Activated T-cell treated with anti-CD3 and anti-CD28 coated beads for 24 hours (primary cell): ENCODE data around the gene MTA1.

ENCODE experiments used
- DNase-seq: peaks from one replicate; pipeline ENCODE4 v3.0.0-alpha.2; 2020; ENCODE audit warnings: low read depth

The MTA1 gene

DNA sequence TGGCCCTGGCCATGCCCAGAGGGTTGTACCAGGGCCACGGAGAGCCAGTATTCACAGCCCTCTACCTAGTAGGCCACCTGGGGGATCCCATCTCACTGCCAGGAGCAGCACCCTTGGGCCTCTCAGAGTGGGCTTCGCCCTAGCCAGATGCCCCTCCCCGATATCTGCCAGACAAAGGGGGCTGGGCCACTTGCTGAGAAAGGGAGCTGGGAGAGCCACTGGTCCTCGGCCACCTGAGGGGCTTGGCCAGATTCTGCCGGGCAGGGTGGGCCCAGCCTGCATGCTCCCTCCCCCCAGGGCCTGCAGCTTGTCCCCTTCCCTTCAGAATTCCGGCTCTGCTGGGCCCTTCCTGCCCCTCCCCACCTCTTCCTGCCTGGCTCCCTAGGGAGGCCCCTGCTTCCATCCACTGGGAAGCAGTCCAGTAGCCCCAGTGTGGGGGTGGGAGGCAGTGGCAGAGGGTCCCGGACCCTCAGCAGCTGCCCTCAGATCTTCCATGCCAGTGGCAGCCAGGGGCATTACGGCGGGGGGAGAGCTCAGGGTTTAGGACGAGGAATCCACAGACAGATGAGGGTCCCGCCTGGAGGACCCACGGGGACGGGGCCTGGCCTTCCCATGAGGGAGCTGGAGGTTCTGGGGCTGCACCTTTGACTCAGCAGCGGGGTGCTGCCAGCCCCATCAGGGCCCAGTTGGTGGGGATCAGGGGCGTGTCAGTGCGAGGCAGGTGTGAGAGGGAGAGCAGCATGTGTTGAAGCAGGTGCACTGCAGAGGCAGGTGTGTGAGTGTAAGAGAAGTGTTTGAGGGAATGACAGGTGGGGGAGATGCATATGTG, 57.4 kb downstream of the MTA1 start:
- no peak for DNase-seq

GRCh38 chr14:105477660-105478397, 58.2 kb downstream of the MTA1 start:
- DNase-seq = no peak

GRCh38 chr14:105478398-105479251, 59.0 kb downstream of the MTA1 start:
- no peak for DNase-seq

DNA sequence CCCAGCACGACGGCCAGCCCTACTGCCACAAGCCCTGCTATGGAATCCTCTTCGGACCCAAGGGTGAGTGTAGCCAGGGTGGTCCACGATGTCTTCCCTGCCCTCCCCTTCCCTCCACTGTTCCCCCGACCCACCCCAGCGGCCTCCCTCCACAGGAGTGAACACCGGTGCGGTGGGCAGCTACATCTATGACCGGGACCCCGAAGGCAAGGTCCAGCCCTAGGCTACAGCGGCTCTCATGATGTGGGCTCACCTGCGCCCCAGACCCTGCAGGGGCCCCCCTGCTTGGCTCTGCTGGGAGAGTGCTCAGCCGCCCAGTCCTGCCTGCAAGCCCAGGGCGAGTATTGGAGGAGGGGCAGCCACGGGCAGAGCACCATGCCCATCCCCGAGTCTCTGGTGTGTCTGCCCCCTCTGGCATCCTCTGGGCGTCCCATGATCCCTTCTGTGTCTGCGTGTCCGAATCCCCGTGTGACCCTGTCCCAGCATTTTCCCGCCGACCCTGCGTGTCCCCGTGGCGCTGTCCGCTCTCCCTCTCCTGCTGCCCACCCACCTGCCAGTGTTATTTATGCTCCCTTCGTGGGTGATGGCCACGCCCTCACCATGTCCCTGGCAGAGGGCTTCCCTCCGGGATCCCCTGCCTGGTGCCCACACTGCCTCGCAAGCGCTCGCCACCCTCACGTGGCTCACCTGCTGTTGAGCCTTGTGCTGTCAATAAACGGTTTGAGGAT, 60.0 kb downstream of the MTA1 start:
- DNase-seq = no peak

- DNase-seq = no peak
These were observed 60.6 kb downstream of the MTA1 start for GRCh38 chr14:105480199-105480746.

DNA sequence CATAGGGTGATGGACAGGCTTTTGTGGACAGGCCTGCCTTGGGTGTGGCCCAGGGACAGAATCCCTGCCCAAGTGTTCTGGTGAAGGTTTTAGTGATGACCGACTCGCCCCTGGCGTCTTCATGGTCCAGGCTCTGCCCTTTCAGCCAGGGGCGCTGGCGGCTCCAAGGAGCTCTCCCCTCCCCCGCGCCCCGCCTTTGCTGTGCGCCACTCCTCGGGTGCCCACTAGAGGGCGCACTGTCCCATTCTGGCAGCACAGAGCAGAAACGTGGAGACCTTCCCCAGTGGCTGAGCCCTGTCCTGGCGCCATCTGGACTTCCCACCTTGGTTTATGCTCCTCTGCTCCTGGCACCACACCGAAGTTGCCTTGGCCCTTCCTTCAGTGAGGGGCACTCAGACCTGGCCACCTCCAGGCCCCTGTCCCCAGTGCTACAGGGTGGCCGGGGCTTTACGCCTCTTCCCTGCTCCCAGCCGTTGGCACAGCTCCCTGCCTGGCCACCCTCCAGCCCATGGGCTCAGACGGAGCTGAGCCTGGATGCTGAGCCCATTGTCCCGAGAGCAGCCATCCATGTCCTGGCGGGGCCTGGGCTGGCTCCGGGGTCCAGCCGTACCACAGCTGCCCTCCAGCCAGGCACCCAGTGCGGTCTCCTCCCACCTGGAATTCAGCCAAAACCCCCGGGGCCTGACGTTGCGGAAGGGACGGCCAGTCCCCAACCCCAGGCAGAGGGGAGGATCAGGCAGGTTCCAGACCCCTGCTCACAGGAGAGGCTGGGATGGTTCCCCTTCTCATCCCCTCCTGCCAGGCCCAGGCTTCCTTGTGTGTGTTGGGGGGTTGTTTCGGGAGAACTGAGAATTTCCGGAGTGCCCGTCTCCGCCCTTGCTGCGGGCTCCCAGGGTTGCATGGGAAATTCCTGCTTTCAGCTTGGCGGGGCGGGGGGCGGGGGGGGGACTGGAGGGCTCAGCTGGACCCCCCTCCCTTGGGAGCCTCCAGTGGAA, 61.5 kb downstream of the MTA1 start:
- peak; percentile 86 for DNase-seq

- DNase-seq = peak; percentile 88
These were observed 62.3 kb downstream of the MTA1 start for GRCh38 chr14:105481886-105482457.

- no peak for DNase-seq
These were observed 63.0 kb downstream of the MTA1 start for GRCh38 chr14:105482486-105483110.

DNA sequence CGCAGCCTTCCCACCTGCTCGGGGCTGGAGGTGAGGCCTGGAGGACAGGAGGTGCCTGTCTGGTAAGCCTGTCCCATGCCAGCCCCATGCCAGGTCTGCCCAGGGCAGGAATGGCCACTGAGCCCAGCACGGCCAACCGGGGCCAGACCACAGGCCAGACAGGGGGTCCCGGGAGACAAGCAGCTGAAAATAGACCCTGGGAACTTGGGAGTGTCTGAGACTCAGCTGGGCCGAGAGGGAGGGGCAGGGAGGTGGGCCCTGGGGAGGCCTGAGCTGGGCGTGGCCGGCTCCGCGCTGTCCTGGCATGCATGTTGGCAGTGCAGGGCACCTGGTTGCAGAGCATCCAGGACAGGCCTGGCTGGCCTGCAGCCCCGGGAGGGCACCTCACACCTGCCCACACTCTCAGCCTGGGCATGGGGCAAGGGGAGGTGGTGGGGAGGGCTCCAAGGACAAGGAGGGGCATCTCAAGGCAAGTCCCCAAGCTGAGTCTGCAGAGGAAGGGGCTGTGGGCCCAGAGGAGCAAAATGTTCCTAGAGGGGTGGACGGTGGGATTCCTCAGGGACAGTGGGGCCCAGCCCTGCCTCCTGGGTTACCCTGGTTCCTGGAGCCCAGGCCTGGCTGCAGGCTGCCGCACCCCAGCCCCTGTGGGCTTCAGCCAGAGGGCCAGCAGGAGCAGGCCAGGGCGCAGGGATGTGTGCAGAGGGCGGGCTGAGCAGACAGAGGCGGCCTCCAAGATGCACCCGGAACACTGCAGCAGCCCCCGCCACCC, 63.9 kb downstream of the MTA1 start:
- no peak for DNase-seq

DNA sequence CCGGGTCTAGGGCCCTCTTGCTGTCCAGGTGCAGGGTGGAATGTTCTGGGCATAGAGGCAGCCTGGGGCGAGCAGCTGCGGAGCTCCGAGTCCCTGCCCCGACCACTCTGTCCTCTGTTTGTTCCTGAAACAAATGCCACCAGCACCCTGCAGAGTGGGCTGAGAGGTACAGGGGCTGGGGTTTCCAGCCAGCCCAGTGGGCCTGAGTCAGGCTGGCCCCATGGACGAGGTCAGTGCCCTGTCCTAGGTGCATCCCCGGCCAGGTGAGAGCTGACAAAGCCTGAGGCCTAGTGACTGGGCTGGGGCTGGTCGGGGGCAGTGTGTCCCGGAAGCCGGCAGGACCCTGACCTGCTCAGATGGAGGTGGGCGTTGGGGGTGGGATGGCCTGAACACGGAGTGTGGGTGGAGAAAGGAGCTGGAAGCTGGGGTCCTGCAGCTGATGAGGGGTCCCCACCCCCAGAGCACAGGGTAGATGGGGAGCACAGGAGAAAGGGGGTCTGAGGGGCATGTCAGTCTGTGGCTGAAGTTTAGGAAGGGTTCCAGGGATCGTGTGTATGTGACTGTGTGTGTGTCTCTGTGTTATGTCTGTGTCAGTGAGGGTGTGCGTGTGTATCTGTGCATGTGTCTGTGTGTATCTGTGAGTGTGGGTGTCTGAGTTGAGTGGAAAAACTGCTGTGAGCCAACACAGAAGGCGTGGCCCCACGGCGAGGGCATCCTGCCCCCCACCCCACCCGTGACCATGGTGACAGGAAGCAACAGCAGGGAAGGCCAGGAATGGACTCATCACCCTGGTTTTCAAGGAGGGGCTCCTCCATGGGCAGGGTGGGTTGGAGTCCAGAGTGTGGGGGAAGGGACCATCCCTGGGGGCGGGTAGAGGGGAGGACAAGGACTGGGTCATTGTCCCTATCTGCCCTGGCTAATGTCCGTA, 64.7 kb downstream of the MTA1 start:
- no peak for DNase-seq

DNA sequence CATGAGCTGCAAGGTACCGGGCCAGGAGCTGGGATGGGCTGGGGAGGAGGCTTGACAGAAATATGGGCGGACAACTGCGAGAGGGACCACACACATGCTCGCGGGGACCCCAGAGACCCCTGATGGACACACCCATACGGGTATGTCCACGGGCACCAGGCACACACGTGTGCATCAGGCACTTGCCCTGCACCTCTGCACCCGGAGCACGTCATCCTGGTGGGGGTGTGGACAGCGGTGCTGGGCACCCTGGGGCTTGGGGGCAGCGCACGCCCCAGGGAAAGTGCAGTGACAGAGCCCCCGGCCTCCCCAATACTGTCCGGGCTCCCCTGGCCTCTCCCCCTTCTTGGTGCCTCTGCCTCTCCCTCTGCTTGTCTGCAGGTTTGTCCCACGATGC, 65.4 kb downstream of the MTA1 start:
- no peak for DNase-seq

GRCh38 chr14:105485739-105486162, 66.1 kb downstream of the MTA1 start:
- DNase-seq = no peak

DNA sequence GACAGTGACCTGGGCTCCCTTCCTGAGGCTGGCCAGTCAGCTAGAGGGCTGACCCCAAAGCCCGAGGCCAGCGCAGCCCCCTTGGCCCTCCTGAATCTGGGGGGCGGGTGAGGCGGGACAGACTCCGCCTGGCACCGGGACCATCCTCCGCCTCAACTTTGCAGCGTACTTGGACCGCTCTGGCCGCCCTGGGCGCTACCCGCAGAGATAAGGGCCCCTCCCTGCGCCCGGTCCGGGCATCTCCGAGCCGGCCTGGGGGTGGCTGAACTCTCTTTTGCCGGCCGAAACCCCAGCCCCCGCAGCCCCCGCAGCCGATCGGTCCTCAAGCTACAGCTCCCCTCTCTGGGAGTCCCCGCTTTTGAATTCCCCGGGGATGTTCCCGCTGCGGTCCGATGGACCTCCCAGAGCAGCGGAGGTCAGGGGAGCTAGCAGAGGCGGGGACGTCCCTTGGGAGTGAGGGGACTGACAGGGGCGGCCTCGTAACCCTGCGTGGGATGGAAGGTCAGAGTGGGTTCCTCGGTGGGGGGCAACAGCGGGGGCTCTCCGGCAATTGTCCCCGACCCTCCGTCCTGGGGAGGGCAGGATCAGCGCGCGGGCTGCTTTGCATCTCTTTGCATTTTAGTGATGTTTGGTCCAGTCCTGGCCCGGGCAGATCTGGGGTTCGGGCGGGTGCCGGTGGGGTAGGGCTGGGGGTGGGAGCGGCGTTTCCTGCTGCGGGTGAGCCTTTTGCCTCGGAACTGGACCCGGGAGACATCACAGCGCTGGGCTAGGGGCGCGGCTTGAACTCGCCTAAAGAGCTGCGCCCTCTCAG, 66.7 kb downstream of the MTA1 start, which contains the start of gene CRIP1:
TSS of gene CRIP1 (plus strand) at position 724 of the 811 bp plus-strand sequence. CDS start 374 bp downstream, outside the sequence.
- no peak for DNase-seq

DNA sequence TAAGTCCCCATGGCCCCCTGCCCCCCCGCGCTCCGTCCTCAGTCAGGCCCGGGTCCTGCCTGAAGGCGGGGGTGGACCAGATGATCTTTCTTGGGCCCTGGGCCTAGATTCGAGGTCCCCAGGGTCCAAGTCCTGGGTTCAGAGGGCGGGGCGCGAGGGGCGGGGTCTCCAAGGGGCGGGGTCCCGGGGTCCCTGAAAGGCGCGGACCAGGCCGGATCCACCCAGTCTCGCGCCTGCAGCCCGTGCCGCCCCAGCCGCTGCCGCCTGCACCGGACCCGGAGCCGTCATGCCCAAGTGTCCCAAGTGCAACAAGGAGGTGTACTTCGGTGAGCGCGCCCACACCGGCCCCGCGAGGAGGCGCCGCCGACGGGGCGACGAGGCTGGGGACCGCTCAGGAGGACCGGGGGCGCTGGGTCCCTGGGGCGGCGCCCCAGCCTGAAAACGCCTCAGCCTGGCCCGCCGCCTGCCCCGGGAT, 67.4 kb downstream of the MTA1 start:
- DNase-seq = no peak

DNA sequence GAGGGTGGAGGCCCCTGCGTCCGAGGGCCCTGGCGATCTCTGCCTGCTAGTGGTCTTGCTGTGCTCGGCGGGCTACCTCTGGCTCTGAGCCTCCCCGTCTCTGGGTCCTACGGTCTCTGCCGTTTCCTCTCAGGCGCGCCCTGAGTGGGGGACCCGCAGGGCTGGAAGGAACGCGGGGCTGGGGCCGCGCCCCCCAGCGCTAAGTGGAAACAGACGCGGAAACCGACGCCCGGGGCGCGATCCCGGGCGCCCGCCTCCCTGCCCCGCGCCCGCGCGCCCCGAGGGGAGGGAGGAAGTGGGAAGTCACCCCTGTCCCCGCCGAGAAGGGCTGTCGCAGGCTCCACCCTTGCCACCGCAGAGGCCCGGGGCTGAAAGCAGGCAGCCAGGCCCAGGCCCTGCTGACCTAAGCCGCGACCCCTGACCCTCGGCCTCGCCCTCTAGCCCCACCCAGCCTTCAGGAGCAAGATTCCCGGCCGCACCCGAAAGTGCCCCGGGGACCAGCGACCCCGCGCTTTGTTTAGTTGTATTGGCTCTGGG, 67.9 kb downstream of the MTA1 start:
- peak; percentile 44 for DNase-seq
